Stimulated activated CD4-positive, alpha-beta T cell treated with anti-CD3 and anti-CD28 coated beads, Interleukin-2, amount 100 ng/mL, for 4 hours (primary cell): Measurements from ENCODE around the gene OR6K3.
"Not testable (repeated sequence)": the region's sequence is repeated elsewhere in the genome, so short reads cannot be mapped to it uniquely, and the experiment has no call there.

Experiments used
- DNase-seq: peaks from one replicate; pipeline ENCODE4 v3.0.0-alpha.2; 2020; ENCODE audit warnings: low read depth

The OR6K3 gene

GRCh38 chr1:158720620-158721019, at the start of gene OR6K3:
Gene OR6K3 (minus strand): TSS chr1:158720720. CDS start chr1:158718115, 2,605 bp downstream.
- no peak for DNase-seq

GRCh38 chr1:158754420-158754819, 33.9 kb upstream of the OR6K3 start, which contains the start of gene OR6K6:
Gene OR6K6 (plus strand): TSS chr1:158754720. CDS start chr1:158754888, 168 bp downstream.
- DNase-seq, result no peak

- no peak for DNase-seq
Measured at GRCh38 chr1:158752155-158752712, 31.7 kb upstream of the OR6K3 start.

GRCh38 chr1:158735848-158736247, 15.3 kb upstream of the OR6K3 start:
- no peak for DNase-seq

GRCh38 chr1:158732524-158732923, 12.0 kb upstream of the OR6K3 start:
- DNase-seq, result no peak

GRCh38 chr1:158731707-158732106, 11.2 kb upstream of the OR6K3 start:
- DNase-seq, result no peak

- no peak for DNase-seq
Measured at GRCh38 chr1:158730453-158730852, 9.9 kb upstream of the OR6K3 start.

GRCh38 chr1:158728510-158729225, 8.1 kb upstream of the OR6K3 start:
- DNase-seq, result no peak

- DNase-seq, result no peak
Measured at GRCh38 chr1:158724442-158724841, 3.9 kb upstream of the OR6K3 start.

GRCh38 chr1:158719664-158720063, 856 bp downstream of the OR6K3 start:
- no peak for DNase-seq

GRCh38 chr1:158717344-158717743, 3.2 kb downstream of the OR6K3 start:
- no peak for DNase-seq

GRCh38 chr1:158716335-158716734, 4.2 kb downstream of the OR6K3 start:
- DNase-seq, result no peak

- no peak for DNase-seq
Measured at GRCh38 chr1:158714754-158715153, 5.8 kb downstream of the OR6K3 start.

GRCh38 chr1:158711098-158711497, 9.4 kb downstream of the OR6K3 start:
- DNase-seq, result no peak

GRCh38 chr1:158706096-158706495, 14.4 kb downstream of the OR6K3 start:
- no peak for DNase-seq

- DNase-seq, result no peak
Measured at GRCh38 chr1:158700552-158700951, 20.0 kb downstream of the OR6K3 start, which contains the start of gene OR6K2. Gene OR6K2 (minus strand): TSS chr1:158700652. CDS start chr1:158700652, 0 bp downstream.

- DNase-seq, result no peak
Measured at GRCh38 chr1:158694596-158694995, 25.9 kb downstream of the OR6K3 start.

GRCh38 chr1:158692356-158692755, 28.2 kb downstream of the OR6K3 start:
- DNase-seq, result no peak

- no peak for DNase-seq
Measured at GRCh38 chr1:158691907-158692306, 28.6 kb downstream of the OR6K3 start.

- not testable (repeated sequence) for DNase-seq
Measured at GRCh38 chr1:158691149-158691548, 29.4 kb downstream of the OR6K3 start.

- no peak for DNase-seq
Measured at GRCh38 chr1:158689875-158690274, 30.6 kb downstream of the OR6K3 start.

GRCh38 chr1:158689110-158689509, 31.4 kb downstream of the OR6K3 start:
- no peak for DNase-seq

GRCh38 chr1:158688343-158688742, 32.2 kb downstream of the OR6K3 start:
- DNase-seq, result not testable (repeated sequence)

GRCh38 chr1:158687037-158687436, 33.5 kb downstream of the OR6K3 start:
- no peak for DNase-seq
